B cell (primary cell): Measurements from ENCODE around the gene PAXIP1.

Source experiments
- CTCF ChIP-seq: fragments of 200-600 bp; IDR thresholded peaks from one replicate; pipeline ENCODE4 v1.8.0; 2022; ENCODE audit warnings: antibody characterized with exemption, mild to moderate bottlenecking
- EZH2 ChIP-seq: IDR thresholded peaks from 2 replicates; pipeline ENCODE4 v1.6.1; 2012; ENCODE audit warnings: borderline replicate concordance, low read depth, mild to moderate bottlenecking, moderate library complexity, low read length; ENCODE audit not compliant: insufficient read depth, poor library complexity, severe bottlenecking

- no peak for TF ChIP-seq CTCF
- no peak for TF ChIP-seq EZH2
Measured at GRCh38 chr7:154987571-154987970, 15.4 kb downstream of the PAXIP1 start.
